NCI-H2196 treated with DMSO at 0.1 percent for 48 hours (cell line): ENCODE results near the gene TMEM14B.
"Not testable (repeated sequence)": the region's sequence is repeated elsewhere in the genome, so short reads cannot be mapped to it uniquely, and the experiment has no call there.

Experiments
- DNase-seq: peaks from one replicate; lab custom pipeline; 2025; ENCODE audit not compliant: unreplicated experiment; lab: John Stamatoyannopoulos, UW

TMEM14B gene

DNA sequence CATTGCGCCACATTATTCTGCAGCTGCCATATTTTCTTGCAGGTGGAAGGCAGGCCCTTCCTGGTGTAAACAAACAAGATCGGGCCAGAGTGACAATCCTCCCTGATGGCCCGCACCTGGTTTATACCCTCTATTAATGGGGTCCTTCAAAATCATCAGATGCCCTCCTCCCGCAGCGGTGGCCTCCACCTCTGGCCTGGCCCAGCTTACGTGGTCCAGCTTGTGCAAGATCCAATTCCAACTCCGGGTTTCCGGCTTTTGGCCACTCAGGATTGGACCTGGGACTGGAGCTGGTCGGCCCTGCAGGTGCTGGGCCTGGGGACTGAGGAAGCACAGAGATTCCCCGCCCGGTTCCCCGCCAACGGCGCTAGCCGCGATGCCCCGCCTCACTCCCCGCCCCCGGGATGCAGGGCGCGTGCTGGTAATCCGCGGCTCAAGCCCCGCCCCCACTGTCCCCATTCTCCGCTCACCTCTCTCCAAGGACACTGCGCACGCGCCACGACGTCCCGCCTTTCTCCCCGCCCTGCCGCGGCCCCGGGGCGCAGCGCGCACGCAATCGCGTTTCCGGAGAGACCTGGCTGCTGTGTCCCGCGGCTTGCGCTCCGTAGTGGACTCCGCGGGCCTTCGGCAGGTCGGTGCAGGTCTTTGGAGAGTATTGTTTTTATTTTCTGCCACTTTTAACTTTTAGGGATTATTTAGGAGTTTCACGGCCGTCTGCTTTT lies at the start of gene TMEM14B:
Gene TMEM14B, plus strand, starts transcription at position 555 of the 722 bp plus-strand sequence. CDS start 1,441 bp downstream, outside the sequence.
- peak; percentile 100 for DNase-seq

GRCh38 chr6:10713962-10714361 lies 33.6 kb upstream of the TMEM14B start:
- DNase-seq = no peak

DNA sequence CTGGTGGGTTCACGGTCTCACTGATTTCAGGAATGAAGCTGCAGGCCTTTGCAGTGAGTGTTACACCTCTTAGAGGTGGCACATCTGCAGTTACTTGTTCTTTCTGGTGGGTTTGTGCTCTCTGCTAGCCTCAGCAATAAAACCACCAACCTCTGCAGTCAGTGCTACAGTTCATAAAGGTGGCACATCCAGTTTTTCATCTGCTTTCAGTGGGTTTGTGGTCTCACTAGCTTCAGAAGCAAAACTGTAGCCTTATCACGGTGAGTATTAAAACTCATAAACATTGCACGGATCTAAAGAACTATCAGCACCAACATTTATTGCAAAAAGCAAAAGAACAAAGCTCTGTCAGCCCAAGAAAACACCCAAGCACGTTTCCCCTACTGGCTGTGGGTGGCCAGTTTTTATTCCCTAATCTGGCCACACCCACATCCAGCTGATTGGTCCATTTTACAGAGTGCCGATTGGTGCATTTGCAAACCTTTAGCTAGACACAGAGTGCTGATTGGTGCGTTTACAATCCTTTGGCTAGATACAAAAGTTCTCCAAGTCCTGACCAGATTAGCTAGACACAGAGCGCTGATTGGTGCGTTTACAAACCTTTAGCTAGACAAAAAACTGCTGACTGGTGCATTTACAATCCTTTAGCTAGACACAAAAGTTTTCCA lies 28.2 kb upstream of the TMEM14B start:
- no peak for DNase-seq

GRCh38 chr6:10719964-10720264 lies 27.7 kb upstream of the TMEM14B start:
- DNase-seq = no peak

DNA sequence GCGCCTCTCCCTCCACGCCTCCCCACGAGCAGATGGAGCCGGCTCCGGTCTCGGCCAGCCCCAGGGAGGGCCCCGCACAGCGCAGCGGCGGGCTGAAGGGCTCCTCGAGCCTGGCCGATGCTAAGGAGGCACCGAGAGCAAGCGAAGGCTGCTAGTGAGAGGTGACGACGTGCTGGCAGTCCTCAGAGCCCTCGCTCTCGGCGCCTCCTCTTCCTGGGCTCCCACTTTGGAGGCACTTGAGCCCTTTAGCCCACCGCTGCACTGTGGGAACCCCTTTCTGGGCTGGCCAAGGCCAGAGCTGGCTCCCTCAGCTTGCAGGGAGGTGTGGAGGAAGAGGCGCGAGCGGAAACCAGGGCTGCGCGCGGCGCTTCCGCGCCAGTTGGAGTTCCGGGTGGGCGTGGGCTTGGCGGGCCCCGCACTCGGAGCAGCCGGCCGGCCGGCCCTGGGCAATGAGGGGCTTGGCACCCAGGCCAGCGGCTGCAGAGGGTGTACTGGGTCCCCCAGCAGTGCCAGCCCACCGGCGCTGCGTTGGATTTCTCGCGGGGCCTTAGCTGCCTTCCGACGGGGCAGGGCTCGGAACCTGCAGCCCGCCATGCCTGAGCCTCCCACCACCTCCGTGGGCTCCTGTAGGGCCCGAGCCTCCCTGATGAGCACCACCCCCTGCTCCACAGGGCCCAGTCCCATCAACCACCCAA lies 27.2 kb upstream of the TMEM14B start:
- no peak for DNase-seq

GRCh38 chr6:10720960-10721849 lies 26.4 kb upstream of the TMEM14B start:
- not testable (repeated sequence) for DNase-seq

GRCh38 chr6:10721850-10722569 lies 25.6 kb upstream of the TMEM14B start:
- DNase-seq = no peak

DNA sequence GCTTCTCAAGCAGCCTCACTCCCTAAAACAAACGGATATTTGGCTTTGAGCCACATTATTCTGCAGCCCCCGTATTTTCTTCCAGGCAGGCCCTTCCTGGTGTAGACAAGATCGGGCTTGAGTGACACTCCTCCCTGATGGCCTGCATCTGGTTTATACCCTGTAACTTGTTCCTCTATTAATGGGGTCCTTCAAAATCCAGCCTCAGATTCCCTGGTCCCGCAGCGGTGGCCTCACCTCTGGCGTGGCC lies 25.1 kb upstream of the TMEM14B start:
- no peak for DNase-seq

GRCh38 chr6:10722820-10723566 lies 24.6 kb upstream of the TMEM14B start, which contains the start of gene TMEM14C:
TSS of gene TMEM14C (plus strand) at chr6:10723070. CDS start at chr6:10724614, 1,544 bp downstream.
- DNase-seq = peak; percentile 100

DNA sequence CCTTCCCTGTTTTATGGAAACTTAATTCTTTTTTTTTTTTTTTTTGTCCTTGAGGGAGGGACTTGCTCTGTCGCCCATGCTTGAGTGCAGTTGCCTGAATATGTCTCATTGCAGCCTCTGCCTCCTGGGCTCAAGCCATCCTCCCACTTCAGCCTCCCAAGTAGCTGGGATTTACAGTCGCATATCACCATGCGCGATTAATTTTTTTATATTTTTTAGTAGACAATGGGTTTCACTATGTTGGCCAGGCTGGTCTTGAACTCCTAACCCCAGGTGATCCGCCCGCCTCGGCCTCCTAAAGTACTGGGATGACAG lies 24.1 kb upstream of the TMEM14B start:
- DNase-seq = no peak

GRCh38 chr6:10725044-10725443 lies 22.6 kb upstream of the TMEM14B start:
- no peak for DNase-seq

DNA sequence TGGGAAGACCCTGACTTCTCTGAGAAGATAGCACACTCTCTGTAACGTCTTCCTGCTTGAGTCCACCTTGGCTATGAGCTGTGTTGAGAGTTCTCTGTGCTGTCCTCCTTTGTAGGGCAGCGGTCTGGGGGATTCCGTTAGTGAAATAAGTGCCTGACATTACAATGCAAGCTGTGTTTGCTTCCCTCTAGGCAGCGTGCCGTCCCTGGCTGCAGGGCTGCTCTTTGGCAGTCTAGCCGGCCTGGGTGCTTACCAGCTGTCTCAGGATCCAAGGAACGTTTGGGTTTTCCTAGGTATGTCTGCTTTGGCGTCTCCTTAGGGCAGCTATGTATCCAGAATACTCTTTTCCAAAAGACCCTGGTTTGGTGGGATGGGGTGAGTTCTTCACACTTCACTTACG lies 21.9 kb upstream of the TMEM14B start:
- no peak for DNase-seq

DNA sequence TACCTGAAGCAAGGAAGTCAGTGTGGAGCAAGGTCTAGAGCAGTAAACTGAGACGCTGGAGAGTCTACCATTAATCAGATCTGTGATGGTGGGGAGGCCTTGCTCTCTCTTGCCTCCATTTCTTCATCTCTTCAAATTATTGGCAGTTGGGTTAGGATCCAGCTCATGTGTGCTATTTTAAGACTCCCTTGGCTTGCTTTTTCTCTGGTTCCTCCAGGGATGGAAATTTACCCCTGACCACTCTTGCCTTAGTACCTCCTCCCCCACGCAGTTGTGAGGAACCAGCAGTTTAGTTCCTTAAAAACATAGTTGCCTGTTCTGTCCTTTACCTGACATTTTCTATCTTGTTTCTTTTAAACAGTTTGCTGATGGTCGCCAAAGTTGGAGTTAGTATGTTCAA lies 17.4 kb upstream of the TMEM14B start:
- no peak for DNase-seq

- no peak for DNase-seq
Observed at GRCh38 chr6:10733151-10733715, 14.4 kb upstream of the TMEM14B start.

DNA sequence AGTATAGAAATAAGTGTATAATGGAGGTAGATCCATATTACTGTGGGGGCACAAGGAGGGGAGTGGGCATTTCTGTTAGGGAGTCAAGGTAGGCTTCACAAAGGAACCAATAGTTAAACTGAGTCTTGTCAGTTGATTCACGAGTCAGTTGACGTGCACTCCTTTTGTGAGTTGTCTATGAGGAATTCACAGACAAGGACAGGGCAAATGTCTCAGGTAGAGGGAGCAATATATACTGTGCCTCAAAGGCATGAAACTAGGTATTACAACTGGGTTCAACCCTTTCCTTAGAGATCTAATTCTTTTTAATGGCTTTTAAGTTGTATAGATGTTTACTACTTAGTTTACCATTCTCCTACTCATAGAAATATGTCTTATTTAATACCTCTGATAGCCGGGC lies 13.7 kb upstream of the TMEM14B start:
- DNase-seq = no peak

- no peak for DNase-seq
Observed at GRCh38 chr6:10736731-10737130, 10.9 kb upstream of the TMEM14B start.

DNA sequence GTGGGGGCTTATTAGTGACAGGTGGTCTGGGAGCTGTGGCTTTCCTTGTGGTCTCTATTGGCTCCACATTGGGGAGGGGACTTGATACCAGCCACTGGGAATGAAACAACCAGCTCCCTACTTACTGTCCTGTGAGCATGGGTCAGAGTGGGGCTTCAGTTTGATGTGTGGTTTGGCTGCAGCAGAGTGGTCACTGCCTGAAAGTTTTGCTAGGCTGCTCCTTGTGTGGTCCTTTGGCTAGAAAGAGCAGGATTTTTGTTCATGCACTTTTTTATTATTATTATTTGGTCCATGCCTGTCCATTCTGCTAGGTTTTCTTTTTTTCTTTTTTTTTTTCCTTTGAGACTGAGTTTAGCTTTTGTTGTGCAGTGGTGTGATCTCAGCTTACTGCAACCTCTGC lies 7.5 kb upstream of the TMEM14B start:
- DNase-seq = no peak

- not testable (repeated sequence) for DNase-seq
Observed at GRCh38 chr6:10741643-10742042, 6.0 kb upstream of the TMEM14B start.

- DNase-seq = no peak
Observed at GRCh38 chr6:10742251-10742650, 5.4 kb upstream of the TMEM14B start.

DNA sequence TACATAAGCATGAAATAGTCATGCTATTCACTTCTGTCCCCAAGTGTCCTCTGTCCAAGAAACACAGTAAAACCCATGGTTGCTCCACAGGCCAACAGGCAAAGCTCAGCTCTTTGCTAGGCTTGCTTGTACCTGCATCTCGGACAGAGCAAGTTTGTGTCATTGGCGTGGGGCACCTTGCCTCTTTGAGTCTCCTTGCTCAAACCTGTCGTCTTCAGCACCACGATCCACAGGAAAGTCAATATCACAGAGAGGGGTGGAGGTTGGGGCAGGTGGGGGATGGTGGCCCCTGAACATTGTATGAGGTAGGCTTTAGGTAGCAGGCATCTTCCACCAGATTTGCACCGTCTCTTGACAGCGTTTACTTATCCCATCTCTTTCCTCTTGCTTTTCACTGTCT lies 4.1 kb upstream of the TMEM14B start:
- DNase-seq = no peak
